Measurements from ENCODE around the gene GLP2R. TPM values are rescaled to one million over a fixed set of nuclear protein-coding genes. Genes with fewer than 3 reads are reported as not detected.

GLP2R gene
- total RNA-seq, 4 donors from 2014 or later = 7.2 to 17.2 (median 12.2) TPM

DNA sequence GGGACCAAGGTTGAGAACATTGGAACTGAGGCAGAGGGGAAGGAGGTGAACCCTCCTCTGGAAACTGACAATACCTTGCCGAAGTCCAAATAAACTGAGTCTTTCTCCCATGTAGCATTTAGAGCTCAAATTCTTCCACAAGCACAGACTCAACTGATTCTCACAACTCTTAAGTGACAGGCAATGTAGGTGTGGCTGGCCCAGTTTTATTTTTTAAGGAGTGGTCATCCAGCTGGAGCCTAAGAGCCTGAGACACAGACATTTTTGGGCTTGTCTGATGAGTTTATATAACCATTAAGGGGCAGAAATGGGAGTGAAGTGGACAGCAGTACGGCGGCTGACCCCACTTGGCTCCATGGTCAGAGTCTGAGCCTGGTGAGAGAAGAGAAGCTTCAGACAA is 68.5 kb downstream of the GLP2R start:
- intact Hi-C loops (cut with DNase I; ENCODE audit: low total_unique reads) = no loop called here
- H3K27me3 ChIP-seq = no peaks in the 10 kb centered on the region
- no peak overlapping the region for H3K27ac ChIP-seq
- in situ Hi-C loops (cut with MboI; ENCODE audit: low pct_ligation_motif_present in 1 of 4, low pct_unique_long_range_greater_than_20kb in 1 of 4, low sequenced_read_pairs in 3 of 4) = loop anchor here in 1 of 4 donors (25.0 kb wide), 1 partner anchor 157 kb away; no protein-coding TSS in a partner anchor
- TF ChIP-seq, protein P1, sequence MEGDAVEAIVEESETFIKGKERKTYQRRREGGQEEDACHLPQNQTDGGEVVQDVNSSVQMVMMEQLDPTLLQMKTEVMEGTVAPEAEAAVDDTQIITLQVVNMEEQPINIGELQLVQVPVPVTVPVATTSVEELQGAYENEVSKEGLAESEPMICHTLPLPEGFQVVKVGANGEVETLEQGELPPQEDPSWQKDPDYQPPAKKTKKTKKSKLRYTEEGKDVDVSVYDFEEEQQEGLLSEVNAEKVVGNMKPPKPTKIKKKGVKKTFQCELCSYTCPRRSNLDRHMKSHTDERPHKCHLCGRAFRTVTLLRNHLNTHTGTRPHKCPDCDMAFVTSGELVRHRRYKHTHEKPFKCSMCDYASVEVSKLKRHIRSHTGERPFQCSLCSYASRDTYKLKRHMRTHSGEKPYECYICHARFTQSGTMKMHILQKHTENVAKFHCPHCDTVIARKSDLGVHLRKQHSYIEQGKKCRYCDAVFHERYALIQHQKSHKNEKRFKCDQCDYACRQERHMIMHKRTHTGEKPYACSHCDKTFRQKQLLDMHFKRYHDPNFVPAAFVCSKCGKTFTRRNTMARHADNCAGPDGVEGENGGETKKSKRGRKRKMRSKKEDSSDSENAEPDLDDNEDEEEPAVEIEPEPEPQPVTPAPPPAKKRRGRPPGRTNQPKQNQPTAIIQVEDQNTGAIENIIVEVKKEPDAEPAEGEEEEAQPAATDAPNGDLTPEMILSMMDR (IDR thresholded peaks at IDR 0.05) = no peak
- TF ChIP-seq POLR2A (IDR thresholded peaks at IDR 0.05) (no peak), EP300 (IDR thresholded peaks at IDR 0.05; ENCODE audit: low read depth) (no peak), POLR2AphosphoS5 (IDR thresholded peaks at IDR 0.05) (no peak)
- 81 to 98% methylated on average over 2 to 3 of the region's 3 CpGs for WGBS, 2 donors (ENCODE audit: low coverage in 1 of 2)
- H3K4me1 ChIP-seq = no peaks in the 10 kb centered on the region
- H3K4me3 ChIP-seq = no peak overlapping the region
- no peak for DNase-seq
- no peaks in the 10 kb centered on the region for H3K36me3 ChIP-seq
- no peaks in the 10 kb centered on the region for H3K9me3 ChIP-seq

DNA sequence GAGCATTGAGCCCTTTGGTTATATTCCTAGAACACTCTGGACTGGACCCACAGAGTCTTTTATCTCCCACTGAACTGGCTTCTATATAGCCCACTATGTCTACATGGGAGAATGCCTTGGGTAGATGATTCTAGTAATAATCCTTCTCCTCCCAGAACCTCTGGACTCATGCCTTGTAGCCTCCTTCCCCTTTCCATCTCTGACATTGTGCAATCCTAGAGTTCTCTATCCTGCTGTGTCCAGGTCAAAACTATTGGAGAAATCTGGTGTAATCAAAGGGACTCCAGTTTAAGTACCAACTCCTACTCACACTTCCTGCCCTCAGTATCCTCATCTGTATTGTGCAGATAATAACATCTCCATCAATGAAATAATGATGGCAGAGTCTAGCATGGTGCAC is 70.2 kb downstream of the GLP2R start:
- TF ChIP-seq POLR2A (IDR thresholded peaks at IDR 0.05) = no peak
- no peak for TF ChIP-seq POLR2AphosphoS5 (IDR thresholded peaks at IDR 0.05)
- no peak for TF ChIP-seq EP300 (IDR thresholded peaks at IDR 0.05; ENCODE audit: low read depth)
- Histone ChIP-seq H3K27me3 (no peaks in the 10 kb centered on the region), H3K4me3 (no peak overlapping the region), H3K36me3 (no peaks in the 10 kb centered on the region), H3K4me1 (no peaks in the 10 kb centered on the region), H3K9me3 (no peaks in the 10 kb centered on the region), H3K27ac (no peak overlapping the region)
- in situ Hi-C loops (cut with MboI; ENCODE audit: low pct_ligation_motif_present in 1 of 4, low pct_unique_long_range_greater_than_20kb in 1 of 4, low sequenced_read_pairs in 3 of 4) = loop anchor here in 1 of 4 donors (25.0 kb wide), 1 partner anchor 159 kb away; no protein-coding TSS in a partner anchor
- DNase-seq = no peak
- intact Hi-C loops (cut with DNase I; ENCODE audit: low total_unique reads) = no loop called here

DNA sequence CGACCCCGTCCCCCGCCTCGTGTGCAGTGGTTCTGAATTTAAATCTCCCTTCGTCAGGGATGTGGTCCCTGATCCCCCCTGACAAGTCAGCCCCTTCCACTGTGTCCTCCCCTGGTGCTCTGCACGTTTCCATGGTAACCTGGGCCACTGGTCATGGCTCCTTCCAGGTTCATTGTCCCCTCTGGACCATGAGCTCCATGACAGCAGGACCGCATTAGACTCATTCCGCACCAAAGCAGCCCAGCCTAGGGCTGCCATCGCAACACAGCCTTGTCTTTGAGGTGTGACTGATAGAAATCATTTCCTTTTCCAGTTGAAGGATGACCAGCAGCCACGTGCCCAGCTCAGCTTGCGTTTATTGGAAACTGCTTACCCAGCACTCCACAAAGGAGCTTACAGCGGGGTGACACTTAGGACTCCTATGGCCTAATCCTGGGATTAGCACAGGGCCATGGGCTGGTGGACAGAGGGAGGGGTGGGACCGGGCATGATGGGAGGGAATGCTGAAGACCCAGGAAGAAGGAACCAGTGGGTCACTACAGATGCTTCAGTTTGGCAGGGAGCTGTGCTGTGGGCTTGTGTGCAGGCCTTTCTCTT is 71.7 kb downstream of the GLP2R start:
- 83% methylated on average over 13 of the region's 13 CpGs; no CpG with 5 or more reads in 1 of the 2 donors for WGBS, 2 donors (ENCODE audit: low coverage in 1 of 2)
- Histone ChIP-seq H3K36me3 (no peaks in the 10 kb centered on the region), H3K4me3 (no peak overlapping the region), H3K4me1 (peaks cover 0 to 3% (median 0%) of the 10 kb centered on the region in 4 donors), H3K9me3 (no peaks in the 10 kb centered on the region), H3K27ac (no peak overlapping the region), H3K27me3 (no peaks in the 10 kb centered on the region)
- in situ Hi-C loops (cut with MboI; ENCODE audit: low pct_ligation_motif_present in 1 of 4, low pct_unique_long_range_greater_than_20kb in 1 of 4, low sequenced_read_pairs in 3 of 4) (loop anchor here in 1 of 4 donors (25.0 kb wide), 1 partner anchor 160 kb away; no protein-coding TSS in a partner anchor), intact Hi-C loops (cut with DNase I; ENCODE audit: low total_unique reads) (no loop called here)
- no peak for DNase-seq
- TF ChIP-seq EP300 (IDR thresholded peaks at IDR 0.05; ENCODE audit: low read depth) = no peak
- TF ChIP-seq, protein P1 (IDR thresholded peaks at IDR 0.05) = no peak
- no peak for TF ChIP-seq POLR2A (IDR thresholded peaks at IDR 0.05)
- TF ChIP-seq POLR2AphosphoS5 (IDR thresholded peaks at IDR 0.05) = no peak

DNA sequence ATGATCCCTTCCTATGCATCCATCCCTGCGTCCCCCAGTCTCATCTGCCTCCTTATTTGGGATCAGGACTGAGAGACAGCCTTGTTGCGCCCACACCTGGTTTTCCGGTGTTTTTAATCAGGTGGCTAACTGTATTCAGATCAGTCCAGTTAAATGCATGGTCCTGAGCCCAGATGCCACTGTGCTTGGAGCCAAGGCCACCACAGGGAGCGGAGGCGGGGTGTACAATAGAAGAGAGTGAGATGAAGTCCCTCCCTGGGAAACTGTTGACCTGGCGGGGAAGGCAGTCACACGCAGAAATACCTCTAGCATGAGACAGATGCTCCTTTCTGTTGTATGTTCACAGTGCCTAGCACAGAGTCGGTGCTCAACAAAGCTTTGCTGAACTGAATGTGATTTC is 73.1 kb downstream of the GLP2R start:
- Histone ChIP-seq H3K27ac (peak overlapping the region in 1 of 4 donors; percentile 17), H3K27me3 (no peaks in the 10 kb centered on the region), H3K4me1 (peaks cover 0 to 3% (median 0%) of the 10 kb centered on the region in 4 donors), H3K36me3 (no peaks in the 10 kb centered on the region), H3K9me3 (no peaks in the 10 kb centered on the region), H3K4me3 (no peak overlapping the region)
- 80 to 87% methylated on average over 1 to 8 of the region's 8 CpGs for WGBS, 2 donors (ENCODE audit: low coverage in 1 of 2)
- in situ Hi-C loops (cut with MboI; ENCODE audit: low pct_ligation_motif_present in 1 of 4, low pct_unique_long_range_greater_than_20kb in 1 of 4, low sequenced_read_pairs in 3 of 4) (loop anchor here in 1 of 4 donors (25.0 kb wide), 1 partner anchor 162 kb away; no protein-coding TSS in a partner anchor), intact Hi-C loops (cut with DNase I; ENCODE audit: low total_unique reads) (no loop called here)
- no peak for DNase-seq
- TF ChIP-seq POLR2AphosphoS5 (IDR thresholded peaks at IDR 0.05) = no peak
- TF ChIP-seq EP300 (IDR thresholded peaks at IDR 0.05; ENCODE audit: low read depth) = no peak
- TF ChIP-seq, protein P1 (IDR thresholded peaks at IDR 0.05) = no peak
- TF ChIP-seq POLR2A (IDR thresholded peaks at IDR 0.05) = no peak
